Measurements from ENCODE around the gene VWA5B1. TPM values are rescaled to one million over a fixed set of nuclear protein-coding genes. Genes with fewer than 3 reads are reported as not detected.

VWA5B1 gene
- total and polyA plus RNA-seq, 2 of the 4 experiments (the other 2 are of a cell fraction) = not detected

DNA sequence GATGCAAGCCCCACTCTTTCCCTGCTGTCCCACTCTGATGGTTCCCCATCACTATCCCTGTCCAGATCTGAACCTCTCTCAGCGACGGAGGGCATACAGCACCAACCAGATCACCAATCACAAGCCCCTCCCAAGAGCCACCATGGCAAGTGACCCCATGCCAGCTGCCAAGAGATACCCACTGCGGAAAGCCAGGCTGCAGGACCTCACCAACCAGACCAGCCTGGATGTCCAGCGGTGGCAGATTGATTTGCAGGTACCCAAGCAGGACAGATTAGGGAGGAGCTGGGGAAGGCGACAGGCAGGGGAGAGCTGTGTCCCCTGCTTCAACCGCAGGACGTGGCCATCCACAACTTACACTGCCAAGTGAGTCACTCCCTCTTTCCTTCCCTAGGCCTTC is 46.9 kb downstream of the VWA5B1 start:
- DNase-seq (no peak), ATAC-seq (ENCODE audit: low read depth) (no peak)
- no peak overlapping the region for H4K91ac ChIP-seq (ENCODE audit: insufficient read depth, low read depth, low read length)
- ChIA-PET CTCF (no interaction called here), POLR2A (ENCODE audit: unreplicated experiment) (no interaction called here)
- intact Hi-C loops (cut with micrococcal nuclease) = no loop called here
- H3K14ac ChIP-seq (replicated peaks; ENCODE audit: low read depth, low read length) = no peak overlapping the region
- peaks cover 30% of the 10 kb centered on the region for H3K27me3 ChIP-seq (ENCODE audit: control insufficient read depth, insufficient read depth, low read length)
- no peak overlapping the region for H3K4ac ChIP-seq (ENCODE audit: low read depth, low read length)
- in situ Hi-C loops (cut with MboI; ENCODE audit: low sequenced_read_pairs) = no loop called here
- no peaks in the 10 kb centered on the region for H3K4me1 ChIP-seq (ENCODE audit: control insufficient read depth, insufficient read depth, low read length)
- no peak overlapping the region for H2AK9ac ChIP-seq (replicated peaks; ENCODE audit: low read depth, low read length, poor library complexity)
- H3K9me3 ChIP-seq (ENCODE audit: control insufficient read depth, insufficient read depth, low read length) = no peaks in the 10 kb centered on the region
- H3K79me1 ChIP-seq (ENCODE audit: low read depth in 1 of 2, low read length in 2 of 2) = no peaks in the 10 kb centered on the region
- no peak overlapping the region for H2BK20ac ChIP-seq (ENCODE audit: low read depth, low read length)
- H2BK120ac ChIP-seq (ENCODE audit: low read depth, low read length) = no peak overlapping the region
- no peak for TF ChIP-seq RAD21 (IDR thresholded peaks at IDR 0.05; ENCODE audit: low read length)
- no peak overlapping the region for H2AK5ac ChIP-seq (ENCODE audit: low read depth, low read length)
- no peaks in the 10 kb centered on the region for H3K36me3 ChIP-seq (ENCODE audit: control insufficient read depth, insufficient read depth, low read length)
- no peak overlapping the region for H2BK15ac ChIP-seq (ENCODE audit: low read depth, low read length)
- H3K9ac ChIP-seq (ENCODE audit: low read depth, low read length) = no peak overlapping the region
- 100% methylated on average over 3 of the region's 7 CpGs; no CpG with 5 or more reads in 1 of the 2 experiments for WGBS, 2 experiments (ENCODE audit: extremely low coverage in 2 of 2, insufficient read length in 1 of 2)
- H3K56ac ChIP-seq (ENCODE audit: extremely low read depth, insufficient read depth, low read length) = no peak overlapping the region
- no peak overlapping the region for H3K18ac ChIP-seq (ENCODE audit: low read depth, low read length)
- H3K4me3 ChIP-seq (ENCODE audit: insufficient read depth, low read depth, low read length) = no peak overlapping the region
- no TSS peak for BruUV-seq (replicated peaks)
- no peak overlapping the region for H3K23ac ChIP-seq (ENCODE audit: low read depth, low read length)
- H2AFZ ChIP-seq (replicated peaks; ENCODE audit: low read length, poor library complexity) = no peak overlapping the region
- H4K5ac ChIP-seq (ENCODE audit: low read depth, low read length) = no peak overlapping the region
- dilution Hi-C loops (cut with HindIII; ENCODE audit: low sequenced_read_pairs, unreplicated experiment) = no loop called here
- no peak overlapping the region for H4K8ac ChIP-seq (ENCODE audit: low read depth in 2 of 2, low read length in 2 of 2)
- no peaks in the 10 kb centered on the region for H3K9me1 ChIP-seq (ENCODE audit: insufficient read depth, low read length)
- no peak overlapping the region for H3K27ac ChIP-seq (ENCODE audit: insufficient read depth, low read length)
- no peaks in the 10 kb centered on the region for H4K20me1 ChIP-seq (ENCODE audit: insufficient read depth, low read length)
- H2BK5ac ChIP-seq (ENCODE audit: low read depth, low read length, poor library complexity, severe bottlenecking) = no peak overlapping the region
- no peak overlapping the region for H3K4me2 ChIP-seq (ENCODE audit: low read depth, low read length)

Data from IMR-90 (cell line).